IgD-negative memory B cell (primary cell): ENCODE measurements around the gene RNF2. TPM values are rescaled to one million over a fixed set of nuclear protein-coding genes. Genes with fewer than 3 reads are reported as not detected.

ENCODE experiments used
- polyA plus RNA-seq: library from polyadenylated mRNA; unstranded; fragments of 300-500 nt; fragmentation: Illumina TruSeq; gene quantifications from one replicate; pipeline ENCODE4 v1.2.3, GENCODE V29; 2021

The RNF2 gene
- polyA plus RNA-seq, 1 donor from 2014 or later: 28.3 TPM

Other genes with a start within 250 kb of the RNF2 start
- 8.7 TPM for gene NIBAN1, start 71.0 kb upstream of the RNF2 start, polyA plus RNA-seq
- 22.5 TPM for gene TRMT1L, start 111.4 kb downstream of the RNF2 start, polyA plus RNA-seq
- 2.5 TPM for gene SWT1, start 111.6 kb downstream of the RNF2 start, polyA plus RNA-seq